Femur (tissue), 1 donor: ENCODE measurements around the gene TMEM164.
A peak's percentile ranks its signal among the peaks of the same experiment; 100 is the strongest.
"Not testable (repeated sequence)": the region's sequence is repeated elsewhere in the genome, so short reads cannot be mapped to it uniquely, and the experiment has no call there.

Source experiments
- DNase-seq: peaks from one replicate; pipeline ENCODE4 v3.0.0-alpha.2; 2017

The TMEM164 gene

DNA sequence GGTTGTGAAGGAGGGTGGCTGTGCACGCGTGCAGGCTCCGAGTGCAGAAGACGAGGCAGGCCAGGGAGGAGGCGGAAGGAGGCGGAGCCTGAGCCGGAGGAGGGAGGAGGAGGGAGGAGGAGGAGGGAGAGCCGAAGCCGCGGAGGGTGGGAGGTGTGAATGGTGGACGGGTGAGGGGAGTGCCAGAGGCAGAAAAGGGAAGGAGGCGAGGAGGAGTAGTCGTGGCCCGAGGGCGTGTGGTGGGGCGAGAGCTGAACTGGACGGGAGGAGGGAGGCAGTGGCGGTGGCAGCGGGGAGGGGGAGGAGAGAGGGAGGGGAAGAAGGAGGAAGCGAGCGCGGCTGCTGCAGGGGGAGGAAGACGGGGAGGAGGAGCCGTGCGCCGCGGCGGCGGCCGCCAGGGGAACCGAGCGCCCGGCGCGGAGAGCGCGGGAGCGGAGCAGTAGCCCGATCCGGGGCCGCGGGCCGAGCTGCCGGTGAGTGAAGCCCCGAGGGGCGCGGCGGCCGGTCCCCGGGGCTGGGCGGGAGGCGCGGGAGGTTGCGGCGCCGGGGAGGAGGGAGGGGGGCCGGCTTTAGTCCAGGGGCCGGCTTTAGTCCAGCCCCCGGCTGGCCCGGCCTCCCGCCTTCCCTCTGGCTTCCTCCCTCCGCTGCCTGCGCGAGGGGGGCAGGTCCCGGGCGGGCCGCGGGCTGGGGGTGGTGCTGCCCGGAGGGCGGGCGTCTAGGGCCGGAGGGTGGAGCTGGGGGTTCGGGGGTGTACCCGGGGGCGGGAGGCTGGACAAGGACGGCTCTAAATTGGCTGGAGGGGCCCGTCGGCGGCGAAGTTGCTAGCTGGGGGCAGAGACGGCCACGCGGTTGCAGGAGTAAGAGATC, at the start of gene TMEM164:
TSS of gene TMEM164 (plus strand) at position 815 of the 867 bp plus-strand sequence. CDS start 661 bp downstream, outside the sequence.
- DNase-seq, result peak; percentile 88

GRCh38 chrX:109954333-109954732, 48.6 kb upstream of the TMEM164 start:
- no peak for DNase-seq

DNA sequence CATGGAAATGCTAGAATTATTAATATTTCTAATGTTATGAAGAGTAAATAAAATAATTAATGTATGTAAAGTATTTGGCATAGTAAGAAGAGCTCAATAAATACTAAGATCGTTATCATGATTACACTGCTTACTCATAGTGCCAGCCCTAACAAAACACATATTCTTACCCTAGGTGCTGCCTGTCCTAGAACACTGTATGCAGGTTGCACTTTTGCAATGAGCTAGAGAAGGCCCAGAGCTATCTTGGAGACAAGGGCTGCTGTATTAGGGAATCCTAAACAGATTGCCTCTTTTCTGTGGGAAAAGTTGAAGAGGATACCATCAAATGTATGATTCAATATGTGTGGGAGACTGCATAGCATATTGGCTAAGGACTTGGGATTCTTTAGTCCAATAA, 48.0 kb upstream of the TMEM164 start:
- no peak for DNase-seq

GRCh38 chrX:109958266-109958665, 44.6 kb upstream of the TMEM164 start:
- no peak for DNase-seq

DNA sequence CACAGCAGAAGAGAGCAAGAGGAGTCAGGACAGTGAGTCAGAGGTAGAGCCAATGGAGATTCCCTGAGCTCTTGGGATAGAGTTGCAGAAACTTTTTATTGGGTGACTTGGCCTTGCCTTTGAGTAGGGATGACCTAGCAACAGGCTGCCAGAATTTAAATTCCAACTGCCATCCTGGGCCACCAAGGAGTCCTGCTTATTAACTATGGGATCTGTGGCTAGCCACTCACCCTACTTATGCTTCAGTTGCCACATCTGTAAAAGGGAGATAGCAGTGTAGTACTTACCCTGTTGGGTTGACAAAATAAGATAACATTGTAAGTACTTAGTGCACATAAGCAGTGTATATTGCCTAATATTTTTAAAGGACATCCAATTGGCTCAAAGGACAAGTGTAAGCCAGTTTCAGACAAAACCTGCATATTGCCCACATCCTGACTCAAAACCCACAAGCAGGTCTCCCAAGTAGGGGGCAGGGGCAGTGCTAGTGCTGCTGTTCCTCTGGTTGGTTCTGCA, 43.5 kb upstream of the TMEM164 start:
- no peak for DNase-seq

DNA sequence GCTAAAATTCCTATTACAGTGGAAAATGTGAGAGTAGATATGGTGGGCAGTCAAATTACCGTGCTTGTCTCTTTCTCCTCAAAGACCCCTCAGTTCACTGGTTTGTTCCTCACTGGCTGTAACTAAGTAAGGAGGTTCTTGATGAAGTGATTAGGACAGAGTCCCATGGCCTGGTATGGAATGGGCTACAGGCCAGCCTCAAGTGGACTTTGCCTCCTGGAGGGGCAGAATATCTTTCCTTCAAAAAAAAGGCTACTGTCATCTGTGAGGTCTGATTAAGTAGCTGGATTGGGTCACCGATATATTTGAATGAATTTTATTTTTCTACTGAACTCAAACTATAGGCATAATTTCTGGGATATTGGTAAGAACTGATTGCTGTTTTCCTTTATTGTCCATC, 38.5 kb upstream of the TMEM164 start:
- DNase-seq, result no peak

DNA sequence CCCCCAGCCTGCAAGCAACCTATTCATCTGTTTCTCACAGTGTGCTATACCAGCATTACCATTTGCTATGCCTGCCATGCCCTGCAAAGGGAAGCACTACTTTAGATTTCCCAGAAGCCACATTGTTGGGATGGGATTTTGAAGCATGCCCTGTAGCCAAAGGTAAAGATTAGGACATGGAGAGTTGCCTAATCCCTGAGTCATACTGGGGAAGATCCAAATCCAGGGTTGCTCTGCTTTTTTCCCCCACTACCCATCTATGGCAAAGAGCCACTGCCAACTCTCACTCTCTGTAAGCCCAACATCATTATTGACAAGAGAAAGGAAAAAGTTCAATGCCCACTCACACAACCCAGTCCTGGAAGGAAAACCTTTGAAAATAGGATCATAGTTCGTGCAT, 36.7 kb upstream of the TMEM164 start:
- no peak for DNase-seq

- DNase-seq, result no peak
Measured at GRCh38 chrX:109967156-109967555, 35.8 kb upstream of the TMEM164 start.

- not testable (repeated sequence) for DNase-seq
Measured at GRCh38 chrX:109970841-109971240, 32.1 kb upstream of the TMEM164 start.

DNA sequence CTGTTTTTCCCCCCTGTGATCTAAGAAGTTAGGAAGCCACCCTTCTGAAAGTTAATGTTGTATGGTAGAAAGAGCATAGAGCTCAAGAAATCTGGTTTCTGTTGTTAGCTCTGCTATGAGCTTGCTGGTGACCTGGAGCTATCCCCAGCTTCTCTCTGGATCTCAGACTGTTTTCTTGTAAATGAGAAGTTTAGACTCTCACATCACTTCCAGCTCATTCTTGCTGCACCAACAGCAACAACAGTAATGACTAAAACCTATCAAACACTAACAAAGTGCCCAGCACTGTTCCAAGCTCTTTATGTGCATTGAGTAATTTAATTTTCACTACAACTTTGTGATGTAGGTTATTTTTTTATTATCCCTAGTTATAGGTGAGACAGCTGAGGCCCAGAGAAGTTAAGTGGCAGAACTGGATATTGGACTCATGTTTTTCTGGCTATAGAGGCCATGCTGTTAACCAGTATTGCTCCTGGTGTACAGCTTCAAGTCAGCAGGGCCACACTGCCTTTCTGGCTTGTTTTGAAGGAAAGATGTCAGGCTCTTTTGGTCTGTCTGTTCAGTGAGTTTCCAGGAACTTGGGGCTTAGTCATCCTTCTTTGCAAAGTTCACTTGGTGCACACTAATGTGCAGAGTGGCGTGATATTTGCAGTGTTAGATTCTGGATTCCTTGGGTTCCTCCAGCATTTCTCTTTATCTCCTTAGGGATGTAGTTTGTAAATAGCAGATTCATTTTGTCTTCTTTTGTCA, 27.8 kb upstream of the TMEM164 start:
- no peak for DNase-seq

DNA sequence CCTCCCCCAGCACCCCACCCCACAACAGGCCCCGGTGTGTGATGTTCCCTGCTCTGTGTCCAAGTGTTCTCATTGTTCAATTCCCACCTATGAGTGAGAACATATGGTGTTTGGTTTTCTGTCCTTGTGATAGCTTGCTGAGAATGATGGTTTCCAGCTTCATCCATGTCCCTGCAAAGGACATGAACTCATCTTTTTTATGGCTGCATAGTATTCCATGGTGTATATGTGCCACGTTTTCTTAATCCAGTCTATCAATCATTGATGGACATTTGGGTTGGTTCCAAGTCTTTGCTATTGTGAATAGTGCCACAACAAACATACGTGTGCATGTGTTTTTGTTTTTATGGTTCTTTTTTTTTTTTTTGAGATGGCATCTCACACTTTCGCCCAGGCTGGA, 17.7 kb upstream of the TMEM164 start:
- not testable (repeated sequence) for DNase-seq

- DNase-seq, result no peak
Measured at GRCh38 chrX:109987884-109988283, 15.0 kb upstream of the TMEM164 start.

DNA sequence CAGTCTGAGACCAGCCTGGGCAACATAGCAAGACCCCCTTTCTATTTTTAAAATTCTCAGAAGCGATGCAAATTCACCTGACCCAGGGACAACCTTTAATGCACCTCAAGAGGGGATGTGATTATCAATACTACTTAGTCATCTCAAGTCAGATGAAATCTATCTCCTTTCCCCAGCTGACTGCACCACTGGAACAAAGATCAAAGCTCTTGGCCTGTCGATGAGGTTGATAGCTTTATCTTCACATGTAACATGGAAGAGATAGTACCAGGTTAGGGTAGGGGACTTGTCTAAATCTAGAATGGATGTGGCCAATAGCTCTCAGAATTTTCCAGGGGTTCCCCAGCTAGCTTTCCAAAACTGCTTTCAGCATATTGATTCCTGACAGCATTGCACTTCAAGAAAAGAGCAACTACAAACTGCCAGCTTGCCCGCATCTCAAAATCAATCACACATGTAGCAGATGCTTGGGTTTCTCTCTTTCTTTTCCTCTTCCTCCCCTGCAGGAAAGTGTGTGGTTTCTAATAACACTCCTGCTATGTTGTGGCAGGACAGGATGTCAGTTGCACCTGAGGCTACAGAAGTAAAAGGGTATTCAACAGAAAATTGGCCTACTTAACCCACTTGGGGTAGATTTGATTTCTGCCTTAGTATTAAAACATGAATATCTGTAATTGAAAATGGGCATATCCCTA, 12.2 kb upstream of the TMEM164 start:
- no peak for DNase-seq

- no peak for DNase-seq
Measured at GRCh38 chrX:109992203-109992602, 10.7 kb upstream of the TMEM164 start.

DNA sequence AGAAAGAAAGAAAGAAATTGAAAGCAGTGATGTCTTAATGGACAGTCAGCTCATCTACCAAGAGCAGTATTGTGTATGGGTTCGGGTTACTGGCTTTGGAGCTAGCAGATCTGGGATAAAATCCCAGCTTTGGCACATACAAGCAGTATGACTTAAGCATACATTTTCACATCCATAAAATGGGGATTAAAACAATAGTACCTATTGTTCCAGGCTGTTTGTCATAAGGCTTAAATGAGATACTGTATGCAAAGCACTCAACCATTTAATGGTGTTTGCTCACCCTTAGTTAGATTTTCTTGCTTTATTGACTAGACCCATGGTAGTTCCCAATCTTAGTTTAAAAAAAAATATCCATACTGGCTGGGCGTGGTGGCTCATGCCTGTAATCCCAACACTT, 7.8 kb upstream of the TMEM164 start:
- DNase-seq, result no peak

DNA sequence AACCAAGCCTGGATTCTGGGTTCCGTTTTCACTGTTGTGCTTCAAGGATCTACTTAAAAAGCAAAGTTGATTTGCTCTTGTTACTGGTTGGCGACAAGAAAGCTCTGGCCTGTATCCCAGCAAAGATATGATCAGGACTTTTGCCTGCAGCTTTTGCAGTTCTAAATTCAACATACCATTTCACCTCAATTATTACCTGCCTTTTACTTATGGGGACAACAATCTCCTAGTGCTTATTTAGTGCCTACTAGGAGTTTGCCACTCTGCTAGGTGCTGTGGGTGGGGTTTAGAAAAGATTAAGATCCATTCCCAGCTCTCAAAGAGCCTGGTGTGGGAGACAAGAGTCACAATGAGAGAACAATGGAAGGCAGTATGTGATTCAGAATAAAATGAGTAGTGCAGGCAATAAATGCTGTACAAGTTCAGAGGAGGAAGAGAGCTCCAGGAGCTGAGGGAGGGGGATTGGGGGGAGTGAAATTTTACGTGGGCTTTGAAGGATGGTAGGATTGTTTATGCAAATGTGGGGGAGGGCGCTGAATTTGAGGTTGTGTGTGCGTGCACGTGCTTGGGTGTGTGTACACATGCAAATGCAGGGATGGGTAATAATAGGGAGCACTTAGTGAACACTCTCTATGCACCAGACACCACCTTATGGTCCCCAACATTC, 5.0 kb upstream of the TMEM164 start:
- DNase-seq, result no peak

- DNase-seq, result no peak
Measured at GRCh38 chrX:110000000-110000399, 2.9 kb upstream of the TMEM164 start.

DNA sequence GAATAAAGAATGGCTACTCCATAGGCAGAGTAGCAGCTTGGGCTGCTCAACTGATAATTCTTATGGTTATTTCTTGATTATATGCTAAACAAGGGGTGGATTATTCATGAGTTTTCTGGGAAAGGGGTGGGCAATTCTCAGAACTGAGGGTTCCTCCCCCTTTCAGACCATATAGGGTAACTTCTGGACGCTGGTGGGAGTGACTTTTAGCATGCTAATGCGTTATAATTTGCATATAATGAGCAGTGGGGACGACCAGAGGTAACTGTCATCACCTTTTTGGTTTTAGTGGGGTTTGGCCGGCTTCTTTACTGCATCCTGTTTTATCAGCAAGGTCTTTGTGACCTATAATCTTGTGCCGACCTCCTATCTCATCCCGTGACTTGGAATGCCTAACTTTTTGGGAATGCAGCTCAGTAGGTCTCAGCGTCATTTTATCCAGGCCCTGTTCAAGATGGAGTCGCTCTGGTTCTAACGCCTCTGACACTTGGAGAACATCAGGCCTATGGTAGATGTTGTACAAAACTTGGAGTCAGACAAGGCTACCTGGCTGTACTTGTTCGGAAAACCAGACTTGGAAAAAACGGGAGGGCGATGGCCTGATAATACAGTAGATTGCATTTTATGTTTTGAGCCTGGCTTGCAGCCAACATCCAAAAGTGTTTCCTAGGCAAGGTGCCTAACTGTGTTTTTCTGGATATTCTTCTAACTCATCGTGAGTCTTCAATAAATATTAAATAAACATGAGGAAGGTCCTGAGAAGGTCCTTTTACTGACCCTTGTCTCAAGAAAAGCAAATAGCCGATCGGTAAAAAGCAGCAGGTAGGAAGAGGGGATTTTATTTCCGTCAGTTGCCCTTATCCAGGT, 1.8 kb upstream of the TMEM164 start:
- DNase-seq, result no peak

DNA sequence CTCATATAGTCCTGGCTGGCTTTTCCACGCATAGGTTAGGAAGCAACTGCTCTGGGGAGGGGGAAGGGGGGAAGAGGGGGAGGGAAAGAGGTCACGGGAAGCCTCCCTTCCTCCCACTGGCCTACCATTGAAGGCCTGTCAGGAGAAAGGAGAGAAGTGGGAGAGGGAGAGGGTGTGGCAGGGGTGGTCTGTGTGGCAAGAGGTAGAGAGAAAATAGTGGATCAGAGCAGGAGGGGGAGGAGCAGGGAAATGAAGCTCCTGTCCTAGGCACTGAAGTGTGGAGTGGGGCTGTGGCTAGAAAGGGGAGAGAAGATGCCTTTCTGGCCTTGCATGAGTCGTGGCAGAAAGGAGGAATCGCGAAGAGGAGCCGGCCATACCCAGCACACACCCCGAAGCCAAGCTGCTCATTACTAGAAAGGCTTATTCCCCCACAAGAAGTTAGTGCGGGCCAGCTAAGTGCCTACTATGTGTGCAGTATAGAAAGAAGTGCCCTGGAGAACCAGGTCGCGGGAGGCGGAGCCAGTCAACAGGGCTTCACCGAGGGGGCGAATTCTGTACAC, 1.1 kb upstream of the TMEM164 start:
- no peak for DNase-seq

- DNase-seq, result peak; percentile 27
Measured at GRCh38 chrX:110003167-110004156, 548 bp downstream of the TMEM164 start.
